ENCODE results near the gene INF2.
"Not testable (repeated sequence)": the region's sequence is repeated elsewhere in the genome, so short reads cannot be mapped to it uniquely, and the experiment has no call there.

The INF2 gene

GRCh38 chr14:104721505-104722431 lies 32.4 kb downstream of the INF2 start:
- H3K27me3 ChIP-seq (replicated peaks; ENCODE audit: control insufficient read depth, insufficient read depth, low read length) = no peaks in the 10 kb centered on the region
- peaks cover 40% of the 10 kb centered on the region for H3K4me1 ChIP-seq (ENCODE audit: control insufficient read depth, insufficient read depth, low read length)
- no peak overlapping the region for H3K9ac ChIP-seq (ENCODE audit: low read length)
- no peak overlapping the region for H3K4me3 ChIP-seq (ENCODE audit: low read length)
- no peaks in the 10 kb centered on the region for H3K9me3 ChIP-seq (ENCODE audit: control insufficient read depth, low read length)
- H3K36me3 ChIP-seq (ENCODE audit: control insufficient read depth, insufficient read depth, low read length, severe bottlenecking) = peaks cover 24% of the 10 kb centered on the region
- no peak for DNase-seq (ENCODE audit: low read depth)

GRCh38 chr14:104722938-104723650 lies 33.7 kb downstream of the INF2 start:
- Histone ChIP-seq H3K27me3 (replicated peaks; ENCODE audit: control insufficient read depth, insufficient read depth, low read length) (peaks cover 3% of the 10 kb centered on the region), H3K4me3 (ENCODE audit: low read length) (peak overlapping the region; percentile 73), H3K9ac (ENCODE audit: low read length) (no peak overlapping the region), H3K36me3 (ENCODE audit: control insufficient read depth, insufficient read depth, low read length, severe bottlenecking) (peaks cover 19% of the 10 kb centered on the region), H3K9me3 (ENCODE audit: control insufficient read depth, low read length) (no peaks in the 10 kb centered on the region), H3K4me1 (ENCODE audit: control insufficient read depth, insufficient read depth, low read length) (peaks cover 40% of the 10 kb centered on the region)
- DNase-seq (ENCODE audit: low read depth) = no peak

- DNase-seq (ENCODE audit: low read depth) = peak; percentile 66
- Histone ChIP-seq H3K9me3 (ENCODE audit: control insufficient read depth, low read length) (no peaks in the 10 kb centered on the region), H3K9ac (ENCODE audit: low read length) (peak within 1 kb of the TSS; percentile 71), H3K27me3 (replicated peaks; ENCODE audit: control insufficient read depth, insufficient read depth, low read length) (peaks cover 3% of the 10 kb centered on the region), H3K4me3 (ENCODE audit: low read length) (peak within 1 kb of the TSS; percentile 73), H3K36me3 (ENCODE audit: control insufficient read depth, insufficient read depth, low read length, severe bottlenecking) (peaks cover 18% of the 10 kb centered on the region), H3K4me1 (ENCODE audit: control insufficient read depth, insufficient read depth, low read length) (peaks cover 40% of the 10 kb centered on the region)
Observed at GRCh38 chr14:104723651-104724406, 34.4 kb downstream of the INF2 start, which contains the start of gene ADSS1. ADSS1 (plus strand) TSS chr14:104724229; CDS start chr14:104724271, 42 bp downstream.

DNA sequence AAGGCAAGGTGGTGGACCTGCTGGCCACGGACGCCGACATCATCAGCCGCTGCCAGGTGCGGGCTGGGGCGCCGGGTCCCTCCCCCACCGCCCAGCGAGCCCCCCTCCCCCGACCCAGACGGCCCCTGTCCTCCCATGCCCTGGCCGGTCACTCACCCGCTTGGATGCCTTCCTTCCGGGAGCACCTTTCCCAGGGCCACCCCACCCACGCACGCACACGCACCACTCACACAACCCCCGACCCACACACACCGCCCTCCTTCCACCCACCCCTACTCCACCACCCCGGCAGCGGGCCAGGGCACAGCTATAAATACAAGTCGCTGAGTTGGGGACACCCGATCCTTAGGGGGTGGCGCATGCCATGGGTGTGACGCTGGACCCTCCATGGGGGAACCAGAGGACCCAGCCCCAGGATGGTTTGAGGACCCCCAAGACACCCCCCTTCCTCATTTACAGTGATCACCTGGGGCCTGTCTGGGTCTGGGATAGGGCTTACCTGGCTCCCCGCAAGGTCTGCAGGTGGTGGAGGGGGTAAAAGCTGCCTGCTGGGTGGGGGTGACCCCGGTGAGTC lies 35.1 kb downstream of the INF2 start:
- peaks cover 3% of the 10 kb centered on the region for H3K27me3 ChIP-seq (replicated peaks; ENCODE audit: control insufficient read depth, insufficient read depth, low read length)
- no peaks in the 10 kb centered on the region for H3K9me3 ChIP-seq (ENCODE audit: control insufficient read depth, low read length)
- peak overlapping the region; percentile 71 for H3K9ac ChIP-seq (ENCODE audit: low read length)

DNA sequence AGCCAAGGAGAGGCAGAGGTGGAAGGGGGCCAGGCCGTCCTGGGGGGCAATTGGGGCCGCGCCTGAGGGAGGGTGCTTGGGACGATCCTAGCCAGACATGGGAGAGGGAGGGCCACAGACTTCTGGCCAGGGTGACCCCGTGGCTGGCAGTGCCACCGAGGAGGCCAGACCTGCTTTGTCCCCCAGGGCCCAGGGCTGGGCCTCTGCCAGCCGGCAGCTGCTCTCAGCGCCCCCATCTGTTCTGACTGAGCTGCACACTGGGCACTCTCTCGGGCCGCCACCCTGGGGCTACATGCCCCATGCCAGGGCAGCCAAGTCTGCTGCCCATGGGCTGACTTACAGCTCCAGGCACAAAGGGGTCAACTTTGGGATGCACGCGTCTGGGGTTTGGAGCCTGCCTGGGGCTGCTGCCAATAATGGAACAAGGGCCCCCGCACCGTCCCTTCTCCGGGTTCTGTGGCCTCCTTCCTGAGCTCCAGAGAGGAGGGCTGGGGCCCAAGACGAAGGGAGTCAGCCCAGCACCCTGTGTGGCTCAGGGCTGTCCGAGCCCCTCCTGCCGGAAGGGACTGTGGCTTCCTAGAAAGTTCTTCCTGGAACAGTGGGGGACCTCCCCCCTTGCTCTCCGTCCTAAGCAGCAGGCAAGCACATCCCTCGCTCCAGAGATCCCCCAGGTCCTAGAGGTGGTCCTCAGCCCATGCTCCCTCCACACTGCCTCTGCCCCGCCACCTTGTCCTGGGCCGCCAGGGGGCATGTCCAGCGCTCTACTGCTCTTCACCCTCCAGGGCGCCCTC lies 35.8 kb downstream of the INF2 start:
- H3K36me3 ChIP-seq (ENCODE audit: control insufficient read depth, insufficient read depth, low read length, severe bottlenecking) = peaks cover 5% of the 10 kb centered on the region
- H3K4me3 ChIP-seq (ENCODE audit: low read length) = peak overlapping the region; percentile 68
- H3K9ac ChIP-seq (ENCODE audit: low read length) = peak overlapping the region; percentile 71
- no peaks in the 10 kb centered on the region for H3K9me3 ChIP-seq (ENCODE audit: control insufficient read depth, low read length)
- H3K4me1 ChIP-seq (ENCODE audit: control insufficient read depth, insufficient read depth, low read length) = peaks cover 40% of the 10 kb centered on the region
- DNase-seq (ENCODE audit: low read depth) = peak; percentile 55
- H3K27me3 ChIP-seq (replicated peaks; ENCODE audit: control insufficient read depth, insufficient read depth, low read length) = peaks cover 3% of the 10 kb centered on the region

More for the DNA sequence above, 35.1 kb downstream of the INF2 start:
- Histone ChIP-seq H3K4me1 (ENCODE audit: control insufficient read depth, insufficient read depth, low read length) (peaks cover 40% of the 10 kb centered on the region), H3K36me3 (ENCODE audit: control insufficient read depth, insufficient read depth, low read length, severe bottlenecking) (peaks cover 12% of the 10 kb centered on the region), H3K4me3 (ENCODE audit: low read length) (peak overlapping the region; percentile 68)
- peak; percentile 39 for DNase-seq (ENCODE audit: low read depth)

DNA sequence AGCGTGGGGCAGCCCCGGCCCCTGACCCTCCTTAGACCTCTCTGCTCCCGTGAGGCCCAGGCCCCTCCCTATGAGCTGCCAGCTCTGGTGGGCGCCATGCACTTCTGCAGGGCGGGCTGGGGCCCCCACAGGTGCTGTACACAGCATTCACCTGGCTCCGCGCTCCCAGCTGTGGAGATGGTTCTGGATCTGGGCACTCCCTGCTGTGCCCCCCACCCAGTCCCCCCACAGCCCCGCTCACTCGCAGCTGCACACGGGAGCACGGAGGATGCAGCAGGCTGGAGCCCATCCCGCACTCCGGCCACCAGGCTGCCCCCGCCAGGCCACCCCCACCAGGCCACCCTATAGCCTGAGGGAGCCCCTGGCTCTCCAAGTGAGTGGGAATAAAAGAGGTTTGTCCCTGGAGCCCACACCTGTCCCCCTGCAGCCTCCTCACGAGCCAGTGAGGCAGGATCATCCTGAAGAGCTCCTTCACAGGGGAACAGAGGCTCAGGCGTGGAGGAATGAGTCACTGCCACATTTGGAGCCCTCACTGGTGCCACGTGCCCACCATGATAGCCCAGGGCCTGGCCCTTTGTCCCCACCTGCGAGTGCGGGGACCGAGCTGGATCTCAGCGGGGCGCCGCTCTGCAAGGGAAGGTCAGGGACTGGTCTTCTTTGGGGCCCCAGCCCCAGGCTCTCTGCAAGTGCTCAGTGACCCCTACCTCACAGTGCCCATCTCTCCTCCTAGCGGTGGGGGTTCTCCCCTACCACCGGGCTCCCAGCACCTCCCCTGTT lies 36.5 kb downstream of the INF2 start:
- no peak overlapping the region for H3K4me3 ChIP-seq (ENCODE audit: low read length)

DNA sequence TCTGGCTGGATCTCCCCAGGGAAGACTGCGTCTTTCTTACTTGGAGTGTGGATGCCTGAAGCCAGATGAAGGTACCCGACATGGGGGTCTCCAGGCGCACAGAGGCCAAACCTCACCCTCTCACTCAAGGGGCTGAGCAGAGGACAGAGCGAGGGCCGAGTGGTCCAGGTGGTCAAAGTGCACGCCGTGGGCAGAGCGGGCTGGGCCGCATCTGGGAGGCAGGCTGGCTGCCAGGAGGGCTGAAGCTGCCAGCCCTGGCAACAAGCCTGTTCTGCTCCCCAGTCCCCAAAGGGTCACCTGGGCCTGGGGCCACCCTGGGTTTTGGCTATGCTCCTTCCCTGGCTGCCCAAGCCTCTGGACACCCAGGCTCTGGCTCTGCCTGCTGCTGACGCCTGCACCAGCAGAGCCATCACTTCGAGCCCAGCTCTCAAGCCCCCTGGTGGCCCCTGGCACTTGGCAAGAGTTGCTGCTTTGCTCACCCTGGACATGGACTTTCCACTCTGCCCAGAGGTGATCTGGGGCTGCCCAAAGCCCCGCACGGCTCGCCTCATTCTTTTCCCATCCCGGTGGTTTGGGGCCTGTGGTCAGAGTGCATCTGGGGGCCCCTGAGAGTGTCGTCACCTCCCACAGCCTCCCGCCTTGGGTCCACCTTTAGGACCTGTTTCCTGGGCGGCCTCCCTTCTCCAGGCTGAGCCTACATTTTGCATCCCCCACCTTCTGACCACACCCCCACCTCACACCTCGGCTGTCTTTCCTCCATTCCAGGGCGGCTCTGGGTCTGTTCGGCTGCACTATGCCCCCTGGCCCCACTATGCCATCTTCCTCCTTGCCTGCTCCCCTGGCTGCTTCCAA lies 37.4 kb downstream of the INF2 start:
- peak; percentile 14 for DNase-seq (ENCODE audit: low read depth)
- peaks cover 3% of the 10 kb centered on the region for H3K27me3 ChIP-seq (replicated peaks; ENCODE audit: control insufficient read depth, insufficient read depth, low read length)
- no peaks in the 10 kb centered on the region for H3K9me3 ChIP-seq (ENCODE audit: control insufficient read depth, low read length)
- no peak overlapping the region for H3K9ac ChIP-seq (ENCODE audit: low read length)
- no peaks in the 10 kb centered on the region for H3K36me3 ChIP-seq (ENCODE audit: control insufficient read depth, insufficient read depth, low read length, severe bottlenecking)
- peaks cover 35% of the 10 kb centered on the region for H3K4me1 ChIP-seq (ENCODE audit: control insufficient read depth, insufficient read depth, low read length)
- no peak overlapping the region for H3K4me3 ChIP-seq (ENCODE audit: low read length)

More for the DNA sequence above, 36.5 kb downstream of the INF2 start:
- peaks cover 40% of the 10 kb centered on the region for H3K4me1 ChIP-seq (ENCODE audit: control insufficient read depth, insufficient read depth, low read length)
- peaks cover 3% of the 10 kb centered on the region for H3K27me3 ChIP-seq (replicated peaks; ENCODE audit: control insufficient read depth, insufficient read depth, low read length)
- H3K9me3 ChIP-seq (ENCODE audit: control insufficient read depth, low read length) = no peaks in the 10 kb centered on the region
- H3K9ac ChIP-seq (ENCODE audit: low read length) = no peak overlapping the region
- peaks cover 4% of the 10 kb centered on the region for H3K36me3 ChIP-seq (ENCODE audit: control insufficient read depth, insufficient read depth, low read length, severe bottlenecking)
- DNase-seq (ENCODE audit: low read depth) = no peak

- Histone ChIP-seq H3K9ac (ENCODE audit: low read length) (no peak overlapping the region), H3K4me1 (ENCODE audit: control insufficient read depth, insufficient read depth, low read length) (peaks cover 18% of the 10 kb centered on the region), H3K27me3 (replicated peaks; ENCODE audit: control insufficient read depth, insufficient read depth, low read length) (peaks cover 3% of the 10 kb centered on the region), H3K4me3 (ENCODE audit: low read length) (no peak overlapping the region), H3K9me3 (ENCODE audit: control insufficient read depth, low read length) (no peaks in the 10 kb centered on the region), H3K36me3 (ENCODE audit: control insufficient read depth, insufficient read depth, low read length, severe bottlenecking) (no peaks in the 10 kb centered on the region)
- DNase-seq (ENCODE audit: low read depth) = no peak
Observed at GRCh38 chr14:104728631-104729030, 39.2 kb downstream of the INF2 start.

- not testable (repeated sequence) for H3K4me3 ChIP-seq (ENCODE audit: low read length); H3K9me3 ChIP-seq (ENCODE audit: control insufficient read depth, low read length); H3K36me3 ChIP-seq (ENCODE audit: control insufficient read depth, insufficient read depth, low read length, severe bottlenecking); H3K27me3 ChIP-seq (replicated peaks; ENCODE audit: control insufficient read depth, insufficient read depth, low read length); DNase-seq (ENCODE audit: low read depth); H3K9ac ChIP-seq (ENCODE audit: low read length)
- peaks cover 16% of the 10 kb centered on the region for H3K4me1 ChIP-seq (ENCODE audit: control insufficient read depth, insufficient read depth, low read length)
Observed at GRCh38 chr14:104729176-104729834, 39.9 kb downstream of the INF2 start.
